GM15510 (cell line): ENCODE results near the gene ATP8A2.

ENCODE experiments used
- POLR2A ChIP-seq: IDR thresholded peaks from 3 replicates; pipeline ENCODE4 v1.6.1; 2011; ENCODE audit warnings: borderline replicate concordance; ENCODE audit not compliant: insufficient read length; ENCODE audit errors: extremely low read depth

The ATP8A2 gene

GRCh38 chr13:25473864-25474263 is 102.1 kb downstream of the ATP8A2 start:
- TF ChIP-seq POLR2A: no peak

GRCh38 chr13:25478186-25478585 is 106.4 kb downstream of the ATP8A2 start:
- TF ChIP-seq POLR2A: no peak

- no peak for TF ChIP-seq POLR2A
Observed at GRCh38 chr13:25489238-25489637, 117.5 kb downstream of the ATP8A2 start.

- TF ChIP-seq POLR2A: no peak
Observed at GRCh38 chr13:25490236-25490635, 118.5 kb downstream of the ATP8A2 start.

GRCh38 chr13:25493931-25494640 is 122.3 kb downstream of the ATP8A2 start:
- TF ChIP-seq POLR2A: no peak

GRCh38 chr13:25494698-25495411 is 123.1 kb downstream of the ATP8A2 start:
- no peak for TF ChIP-seq POLR2A

GRCh38 chr13:25501231-25501630 is 129.5 kb downstream of the ATP8A2 start:
- TF ChIP-seq POLR2A: no peak

GRCh38 chr13:25502031-25502430 is 130.3 kb downstream of the ATP8A2 start:
- TF ChIP-seq POLR2A: no peak

- TF ChIP-seq POLR2A: no peak
Observed at GRCh38 chr13:25502551-25502950, 130.8 kb downstream of the ATP8A2 start.

- TF ChIP-seq POLR2A: no peak
Observed at GRCh38 chr13:25503856-25504255, 132.1 kb downstream of the ATP8A2 start.

- no peak for TF ChIP-seq POLR2A
Observed at GRCh38 chr13:25507841-25508240, 136.1 kb downstream of the ATP8A2 start.

- TF ChIP-seq POLR2A: no peak
Observed at GRCh38 chr13:25518441-25518840, 146.7 kb downstream of the ATP8A2 start.

GRCh38 chr13:25525884-25526283 is 154.1 kb downstream of the ATP8A2 start:
- TF ChIP-seq POLR2A: no peak

- TF ChIP-seq POLR2A: no peak
Observed at GRCh38 chr13:25528266-25528665, 156.5 kb downstream of the ATP8A2 start.

GRCh38 chr13:25529425-25529824 is 157.7 kb downstream of the ATP8A2 start:
- TF ChIP-seq POLR2A: no peak

- TF ChIP-seq POLR2A: no peak
Observed at GRCh38 chr13:25538276-25538675, 166.5 kb downstream of the ATP8A2 start.
